T-helper 22 cell (primary cell): ENCODE data around the gene ELMO2.
A peak's percentile ranks its signal among the peaks of the same experiment; 100 is the strongest.

ENCODE experiments used
- DNase-seq: peaks from one replicate; pipeline ENCODE4 v3.0.0-alpha.2; 2020; ENCODE audit warnings: low read depth

Gene ELMO2

DNA sequence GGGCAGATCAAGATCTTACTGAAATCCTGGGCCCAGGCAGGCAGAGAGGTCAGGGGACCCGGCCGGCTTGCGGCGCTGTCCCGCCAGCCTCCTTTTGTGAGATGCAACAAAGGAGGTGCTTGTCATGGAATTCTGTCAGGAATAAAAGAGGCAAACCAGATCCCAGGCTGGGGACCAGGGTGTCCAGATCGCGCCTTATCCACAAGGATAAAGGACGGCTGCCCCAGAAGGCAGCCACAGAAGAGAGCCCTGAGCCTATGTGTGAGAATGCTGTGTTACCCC, 55.5 kb downstream of the ELMO2 start:
- DNase-seq: no peak

DNA sequence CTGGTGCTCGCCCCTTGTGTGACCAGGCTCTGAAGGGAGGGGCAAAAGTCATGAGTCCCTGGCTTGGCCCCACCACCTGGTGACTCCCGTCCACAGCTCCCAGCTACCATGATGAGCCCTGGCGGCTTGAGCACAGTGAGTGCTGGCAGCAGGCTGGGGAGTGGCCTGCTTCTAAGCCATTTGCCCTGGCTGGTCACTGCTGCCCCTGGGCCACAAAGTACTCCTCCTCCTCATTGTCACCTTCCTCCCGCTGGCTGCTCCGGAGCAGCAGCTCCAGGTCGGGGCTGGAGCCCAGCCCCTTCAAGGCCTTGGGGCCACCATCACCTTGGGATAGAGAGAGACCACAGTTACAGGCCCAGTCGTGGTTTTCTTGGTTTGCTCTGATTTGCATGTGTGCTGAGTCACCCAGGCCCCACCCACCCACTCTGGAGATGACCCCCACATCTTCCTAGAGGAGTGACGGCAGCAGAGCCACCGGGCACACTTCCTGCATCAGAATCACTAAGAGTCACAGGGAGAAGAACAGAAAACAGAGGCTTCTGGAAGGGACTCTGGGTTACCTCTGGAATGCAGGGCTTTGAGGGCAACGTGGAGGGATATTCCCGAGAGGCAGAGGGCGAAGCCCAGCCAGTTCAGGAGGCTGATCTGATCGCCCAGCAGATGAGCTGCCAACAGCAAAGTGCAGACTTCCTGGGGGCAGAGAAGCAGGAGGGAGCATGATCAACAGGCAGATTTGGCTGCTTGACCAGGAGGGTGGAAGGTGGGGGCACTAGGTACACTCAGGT, 56.0 kb downstream of the ELMO2 start:
- no peak for DNase-seq

DNA sequence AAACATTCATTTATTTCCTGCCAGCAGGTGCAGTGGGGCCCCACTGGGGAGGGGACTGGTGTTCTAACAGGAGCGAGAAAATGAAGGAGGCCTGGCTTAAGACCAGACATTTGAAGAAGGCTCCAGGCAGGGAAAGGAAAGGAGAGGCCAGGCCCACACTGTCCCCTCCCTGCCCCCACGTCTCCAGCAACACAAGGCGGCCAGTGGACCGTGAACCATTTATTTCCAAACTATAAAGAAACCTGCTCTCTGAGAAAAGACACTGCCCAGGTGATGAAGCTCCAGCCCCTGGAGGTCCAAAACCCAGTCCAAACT, 56.7 kb downstream of the ELMO2 start:
- no peak for DNase-seq

DNA sequence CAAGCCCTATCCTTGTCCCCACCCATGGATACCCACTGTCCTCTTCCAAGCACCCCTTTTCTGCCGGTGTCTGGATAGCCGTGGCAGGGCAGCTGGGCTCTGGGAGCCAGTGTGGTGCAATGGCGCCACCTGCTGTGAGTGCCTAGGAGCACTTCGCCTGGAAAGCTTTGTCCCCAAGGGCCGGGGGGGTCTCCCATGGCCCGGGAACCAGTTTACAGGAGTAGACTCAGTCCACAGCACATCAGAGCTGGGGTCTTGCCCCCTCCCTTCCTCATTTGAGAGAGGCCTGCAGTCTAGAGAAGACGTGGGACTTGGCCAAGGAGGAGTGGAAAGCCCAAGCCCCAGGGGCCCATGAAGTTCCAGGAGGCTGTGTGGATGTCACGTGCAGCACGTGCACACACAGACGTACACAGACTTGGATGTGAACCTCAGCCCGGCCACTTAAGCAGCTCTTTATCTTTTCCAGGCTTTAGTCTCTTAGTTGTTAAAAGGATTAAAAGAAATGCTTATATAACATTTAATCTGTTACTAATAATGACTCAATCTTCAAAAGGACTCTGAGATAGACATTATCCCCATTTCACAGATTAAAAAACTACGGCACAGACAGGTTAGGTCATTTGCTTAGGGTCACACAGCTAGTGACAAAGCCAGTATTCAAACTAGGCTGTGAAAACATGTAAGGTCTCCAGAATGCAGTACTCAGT, 57.2 kb downstream of the ELMO2 start:
- peak; percentile 8 for DNase-seq

DNA sequence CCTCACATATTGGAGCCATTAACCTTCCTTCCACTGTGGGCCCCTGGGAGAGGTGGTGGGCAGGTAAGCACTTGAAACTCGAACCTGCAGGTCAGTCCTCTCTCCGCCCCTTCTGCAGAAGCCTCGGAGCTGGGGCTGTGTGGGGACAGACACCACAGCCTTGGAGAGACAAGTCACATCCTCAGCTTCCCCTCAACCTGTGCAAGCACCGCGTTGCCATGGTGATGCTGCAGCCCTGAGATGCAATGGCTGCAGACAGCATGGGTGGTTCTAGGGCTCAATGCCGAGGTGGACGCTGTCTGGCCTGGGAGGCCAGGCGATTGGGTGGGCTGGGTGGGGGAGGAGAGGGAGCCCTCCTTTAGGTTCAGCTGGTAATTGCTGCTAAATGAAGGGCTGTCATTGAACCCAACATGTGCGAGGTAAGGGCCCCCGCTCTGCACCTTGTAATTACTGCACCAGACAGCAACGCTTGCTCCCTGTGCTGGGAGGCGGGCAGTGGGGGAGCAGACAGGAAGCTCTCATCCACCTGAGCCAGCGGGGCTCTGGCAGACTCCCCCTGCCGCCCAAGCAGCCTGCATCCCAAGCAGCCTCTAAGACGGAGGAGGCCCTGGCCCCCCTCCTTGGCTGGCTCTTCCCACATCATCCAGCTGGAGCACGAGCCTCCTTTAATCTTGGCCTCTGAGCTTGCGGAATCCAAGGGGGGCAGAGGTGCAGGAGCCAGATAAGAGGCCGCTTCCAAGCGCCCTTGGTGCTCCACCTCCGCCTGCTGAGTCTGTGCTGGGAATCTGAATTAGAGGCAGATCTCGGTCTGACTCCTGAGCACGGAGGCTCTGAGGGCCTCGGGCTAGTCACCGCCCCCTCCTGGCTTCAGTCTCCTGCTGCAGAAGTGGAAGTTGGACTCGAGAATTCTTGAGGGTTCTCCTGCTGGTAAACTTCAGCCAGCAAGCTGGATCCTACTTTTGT, 58.3 kb downstream of the ELMO2 start:
- no peak for DNase-seq

DNA sequence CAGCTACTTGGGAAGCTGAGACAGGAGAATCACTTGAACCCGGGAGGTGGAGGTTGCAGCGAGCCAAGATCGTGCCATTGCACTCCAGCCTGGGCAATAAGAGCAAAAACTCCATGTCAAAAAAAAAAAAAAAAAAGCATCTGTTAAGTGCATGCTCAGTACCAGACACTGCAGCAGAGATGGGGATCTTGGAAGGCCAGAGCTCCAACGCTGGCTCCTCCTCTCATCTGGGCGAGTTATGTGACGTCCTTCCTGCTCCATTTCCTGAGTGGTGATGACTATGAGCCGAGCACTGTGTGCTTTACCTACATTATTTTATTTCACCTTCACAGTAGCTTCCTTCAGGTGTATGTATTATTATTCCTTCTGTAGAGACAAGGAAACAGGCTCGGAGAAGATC, 59.6 kb downstream of the ELMO2 start:
- no peak for DNase-seq

DNA sequence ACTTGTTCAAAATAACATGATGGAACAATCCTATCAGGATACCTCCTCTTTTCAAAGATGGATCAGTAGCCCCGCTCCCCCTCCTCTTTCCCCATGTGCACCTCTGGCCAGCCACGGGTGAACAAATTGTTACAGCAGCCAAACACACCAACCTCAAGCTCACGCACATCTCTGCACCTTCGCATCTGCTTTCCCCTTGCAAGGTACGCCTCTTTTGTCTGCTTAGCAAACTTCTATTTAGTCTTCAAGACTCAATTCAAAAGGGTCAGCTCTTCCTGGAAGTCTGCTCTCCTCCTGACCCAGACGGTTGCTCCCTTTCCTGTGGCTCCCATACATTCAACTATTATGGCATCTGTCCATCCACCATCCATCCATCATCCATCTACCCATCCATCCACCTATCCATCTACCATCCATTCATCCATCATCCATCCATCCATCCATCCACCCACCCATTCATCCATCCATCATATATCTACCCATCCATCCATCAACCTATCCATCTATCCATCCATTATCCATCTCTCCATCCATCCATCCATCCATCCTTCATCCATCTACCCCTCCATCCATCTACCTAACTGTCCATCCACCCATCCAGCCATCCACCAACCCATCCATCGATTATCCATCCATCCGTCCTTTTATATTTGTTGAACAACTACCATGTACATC, 61.8 kb downstream of the ELMO2 start:
- DNase-seq: no peak

DNA sequence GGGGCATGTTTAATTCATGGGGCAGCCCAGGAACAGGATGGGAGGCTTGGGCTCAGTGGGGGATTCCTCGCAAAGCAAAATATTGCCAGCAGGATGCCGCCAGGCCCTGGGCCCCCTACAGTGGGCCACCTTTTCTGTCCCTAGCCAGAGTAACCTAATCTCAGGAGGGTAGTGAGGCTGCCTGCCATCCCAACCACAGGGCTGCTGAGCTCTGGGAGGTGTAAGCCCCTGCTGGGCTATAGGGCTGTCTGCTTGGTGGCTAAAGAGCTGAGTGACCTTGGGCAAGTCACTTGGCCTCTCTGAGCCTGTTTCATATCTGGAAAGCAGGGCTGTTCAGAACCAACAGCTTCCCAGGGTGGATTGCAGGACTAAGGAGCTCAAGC, 62.4 kb downstream of the ELMO2 start:
- DNase-seq: no peak

DNA sequence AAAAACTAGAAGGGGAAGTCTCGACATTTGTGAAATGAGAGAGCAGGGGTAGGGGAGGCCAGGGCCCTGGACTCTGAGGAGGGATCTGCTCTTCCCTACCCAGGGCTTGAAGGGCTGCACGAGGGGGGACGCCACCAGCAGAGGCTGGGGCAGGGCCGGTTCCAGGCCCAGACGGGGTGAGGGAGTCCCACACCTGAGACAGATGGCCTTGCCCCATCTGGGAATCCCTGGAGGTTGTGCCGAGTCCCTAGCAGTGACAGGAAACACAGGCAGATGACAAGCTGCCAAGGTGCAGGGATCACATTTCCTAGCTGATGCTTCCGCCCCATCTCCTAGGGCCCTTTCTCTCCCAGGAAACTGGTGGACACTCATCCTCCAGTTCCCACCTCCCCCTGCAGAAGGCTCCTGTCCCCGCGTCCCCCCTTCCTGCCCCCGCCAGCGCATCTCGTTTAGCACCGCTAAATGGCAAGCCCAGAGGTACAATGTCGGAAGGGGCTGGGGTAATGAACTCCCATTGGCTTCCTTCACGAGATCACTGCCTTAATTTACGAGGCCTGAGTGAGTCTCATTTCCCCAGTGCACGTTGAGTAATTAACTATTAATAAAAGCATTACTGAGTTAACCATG, 63.0 kb downstream of the ELMO2 start:
- DNase-seq: no peak

DNA sequence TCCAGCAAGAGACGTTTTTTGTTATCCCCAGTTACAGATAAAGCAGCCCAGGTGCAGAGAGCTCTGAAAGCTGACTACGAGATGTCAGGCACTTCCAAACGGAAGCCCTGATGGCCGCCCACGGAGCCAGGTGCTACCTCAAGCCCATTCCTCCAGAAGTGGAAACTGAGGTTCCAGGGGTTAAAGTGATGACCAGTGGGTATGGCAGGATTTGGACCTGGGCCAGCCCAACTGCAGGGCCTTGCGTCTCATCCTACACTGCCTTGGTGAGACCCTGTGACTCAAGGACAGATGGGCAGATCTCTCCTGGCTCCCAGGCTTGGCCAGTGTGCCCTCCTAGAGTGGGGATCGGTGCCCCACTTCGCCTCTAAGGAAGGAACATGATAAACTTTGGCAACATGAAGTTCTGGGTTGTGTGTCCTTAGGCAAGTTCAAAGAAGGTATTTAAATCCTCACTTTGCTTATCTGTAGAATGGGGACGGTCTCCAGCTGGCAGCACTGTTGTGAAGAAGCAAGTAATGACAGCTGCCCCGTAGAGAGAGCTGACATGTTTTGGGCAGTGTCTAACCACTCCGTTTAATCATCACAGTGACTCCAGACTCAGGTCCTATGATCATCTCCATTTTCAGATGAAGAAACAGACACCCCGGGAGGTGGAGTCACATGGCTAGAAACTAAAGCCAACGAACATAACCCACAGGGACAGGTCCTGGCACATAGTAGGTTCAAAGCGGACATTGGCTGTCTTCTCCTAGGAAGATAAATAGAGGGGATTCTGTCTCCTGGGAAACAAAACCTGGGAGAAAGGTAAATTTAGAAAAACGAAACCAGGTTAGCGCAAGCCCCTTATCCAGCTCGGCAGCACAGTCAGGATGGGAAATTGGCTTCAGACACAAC, 63.7 kb downstream of the ELMO2 start:
- no peak for DNase-seq

DNA sequence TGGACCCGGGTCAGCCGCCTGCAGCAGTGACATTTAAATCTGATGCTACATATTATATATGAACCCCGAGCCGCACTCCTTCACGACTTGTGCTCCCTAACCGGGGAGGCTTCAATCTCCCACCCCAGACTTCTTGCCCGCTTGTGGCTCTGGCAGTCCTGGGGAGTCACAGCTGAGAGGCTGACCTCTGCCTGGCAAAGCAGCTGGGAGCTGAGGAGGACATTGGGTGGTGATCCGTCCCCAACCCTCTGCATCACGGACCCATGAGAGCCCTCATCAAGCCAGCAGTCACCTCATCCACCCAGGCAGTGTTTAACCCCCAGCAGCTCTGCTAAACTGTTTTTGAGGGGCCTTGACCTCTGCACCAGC, 64.4 kb downstream of the ELMO2 start:
- DNase-seq: no peak

DNA sequence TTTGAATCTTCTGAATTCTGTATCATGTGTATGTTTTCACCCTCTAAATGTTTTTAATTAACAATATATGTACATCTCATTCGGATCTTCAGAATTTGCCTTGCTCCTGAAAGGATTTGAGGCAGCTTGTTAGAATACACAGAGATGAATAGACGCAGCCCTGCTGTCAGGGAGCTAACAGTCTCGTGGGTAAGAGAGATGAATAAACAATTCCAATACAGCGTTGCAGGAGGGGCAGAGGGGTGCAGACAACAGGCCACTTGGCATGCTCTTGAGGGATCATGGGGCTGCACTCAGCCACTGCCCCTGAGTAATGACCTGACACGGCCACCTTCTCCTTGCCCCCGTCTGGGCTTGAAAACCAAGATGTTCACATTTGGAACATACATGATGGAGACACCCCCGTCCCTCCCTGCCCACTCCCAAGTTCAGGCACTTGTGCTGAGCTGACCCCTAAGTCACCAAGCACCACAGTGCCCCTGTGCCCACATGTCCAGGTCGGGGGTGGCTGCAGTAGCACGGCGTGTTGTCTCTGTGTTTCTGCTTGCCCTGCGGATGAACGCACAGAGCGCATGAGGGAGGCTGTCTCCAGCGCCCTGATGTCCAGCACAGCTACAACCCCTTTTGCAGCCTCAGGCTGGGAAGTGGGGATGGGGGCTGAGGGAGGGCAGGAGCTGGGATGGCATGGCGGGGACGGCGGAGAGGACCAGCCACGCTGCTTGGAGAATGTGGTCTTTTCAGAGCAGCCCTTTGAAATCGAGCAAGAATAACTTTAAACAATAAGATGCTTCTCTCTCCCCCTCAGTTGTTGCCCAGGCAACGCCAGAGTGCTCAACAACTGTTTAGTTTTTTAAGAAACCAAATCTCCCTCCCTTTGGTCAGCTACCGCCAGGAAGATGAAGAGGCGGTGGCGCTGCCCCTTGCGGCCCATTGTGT, 65.1 kb downstream of the ELMO2 start:
- DNase-seq: no peak

DNA sequence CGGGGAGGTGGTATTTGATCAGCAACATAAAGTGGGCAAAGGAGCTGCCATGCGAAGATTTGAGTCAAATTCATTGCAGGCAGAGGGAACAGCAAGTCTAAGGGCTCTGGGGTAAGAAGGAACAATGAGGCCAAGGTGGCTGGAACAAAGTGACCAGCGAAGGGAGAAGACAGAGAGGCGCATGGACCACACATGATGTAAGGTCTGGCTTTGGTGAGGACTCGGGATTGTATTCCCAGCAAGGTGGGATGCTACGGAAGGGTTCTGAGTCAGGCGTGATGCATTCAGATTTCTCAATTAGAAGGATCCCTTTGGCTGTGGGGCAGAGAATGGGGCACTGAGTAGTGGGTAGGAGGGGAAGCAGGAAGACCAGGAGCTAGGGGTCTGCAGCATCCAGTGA, 67.4 kb downstream of the ELMO2 start:
- no peak for DNase-seq

DNA sequence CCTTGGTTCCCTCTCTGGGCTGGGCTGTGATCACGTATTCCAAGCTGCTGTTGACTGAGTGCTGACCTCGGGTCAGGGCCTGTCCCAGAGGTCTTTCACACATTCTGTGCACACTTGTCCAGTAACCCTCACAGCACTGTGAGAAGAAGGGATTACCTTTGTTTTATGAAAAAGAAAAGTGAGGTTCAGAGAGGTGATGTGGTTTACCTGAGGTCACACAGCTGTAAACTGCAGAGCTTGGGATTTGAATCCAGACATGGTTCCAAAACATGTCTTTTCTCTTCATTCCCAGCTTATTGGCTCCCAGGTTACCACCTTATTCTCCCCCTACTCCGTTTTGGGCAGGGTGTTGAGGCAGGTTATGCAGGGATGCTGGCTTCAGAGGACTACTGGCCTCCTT, 69.7 kb downstream of the ELMO2 start:
- DNase-seq: no peak

DNA sequence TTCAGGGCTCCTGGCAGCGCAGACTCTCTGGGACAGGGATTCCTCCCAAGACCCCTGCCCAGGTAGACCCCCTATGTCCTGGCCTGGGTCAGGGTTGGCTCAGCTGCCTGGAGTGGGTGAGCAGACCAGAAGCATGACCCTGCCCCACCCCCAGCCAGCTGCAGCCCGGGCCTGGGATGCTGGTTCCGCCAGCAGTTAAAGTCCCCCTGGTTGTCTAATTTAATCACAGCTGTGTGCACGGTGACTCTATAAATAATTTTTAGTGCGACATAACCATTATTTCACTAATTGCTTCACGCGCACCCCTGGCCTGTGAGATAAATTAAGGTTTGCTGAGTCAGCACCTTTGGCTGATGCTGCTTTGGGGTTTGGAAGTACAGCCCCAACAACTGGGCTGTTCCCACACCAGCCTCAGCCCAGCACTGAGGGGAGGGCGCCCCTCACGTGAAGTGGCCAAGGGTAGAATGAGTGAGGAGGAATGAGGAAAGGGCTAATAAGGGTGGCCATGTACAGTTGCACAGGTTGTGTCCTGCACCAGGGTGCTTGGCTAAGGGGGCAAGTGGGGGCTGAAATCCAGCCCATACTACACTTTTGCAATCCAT, 72.0 kb downstream of the ELMO2 start:
- no peak for DNase-seq

DNA sequence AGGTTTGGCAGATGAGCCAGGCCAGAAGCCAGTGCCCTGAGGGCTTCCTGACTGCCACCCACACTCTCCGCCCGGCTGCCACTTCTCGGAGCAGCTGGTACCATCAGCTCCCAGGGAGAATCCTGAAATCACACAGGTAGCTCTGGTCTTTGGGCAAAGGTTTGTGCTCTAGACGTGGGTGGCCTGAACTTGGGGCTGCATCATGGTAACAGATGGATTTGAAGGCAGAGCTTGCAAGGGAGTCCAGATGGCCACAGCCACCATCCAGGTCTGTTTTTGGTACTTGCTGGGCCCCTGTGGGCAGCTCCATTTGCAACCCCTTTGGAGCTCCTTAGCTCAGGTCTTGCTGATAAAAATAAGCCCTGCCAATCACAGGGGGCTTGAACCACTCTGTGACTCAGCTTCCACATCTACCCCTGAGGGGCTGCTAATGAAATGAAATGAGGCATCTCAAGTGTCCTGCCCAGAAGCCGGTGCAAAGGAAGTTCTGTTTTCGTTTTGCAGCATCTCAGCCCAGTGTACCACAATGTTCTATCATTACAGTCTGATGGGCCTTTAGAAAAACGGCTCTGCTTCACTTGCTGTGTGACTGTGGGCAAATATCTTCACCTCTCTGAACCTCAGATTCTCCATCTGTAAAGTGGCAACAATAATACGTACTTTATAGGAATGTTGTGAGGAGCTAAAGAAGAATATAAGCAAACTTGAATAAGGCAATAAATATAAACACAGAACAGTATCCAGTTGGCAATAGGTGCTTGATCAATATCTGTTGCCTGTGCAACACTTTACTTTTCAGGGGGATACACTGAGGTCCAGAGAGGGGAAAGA, 73.0 kb downstream of the ELMO2 start:
- no peak for DNase-seq

DNA sequence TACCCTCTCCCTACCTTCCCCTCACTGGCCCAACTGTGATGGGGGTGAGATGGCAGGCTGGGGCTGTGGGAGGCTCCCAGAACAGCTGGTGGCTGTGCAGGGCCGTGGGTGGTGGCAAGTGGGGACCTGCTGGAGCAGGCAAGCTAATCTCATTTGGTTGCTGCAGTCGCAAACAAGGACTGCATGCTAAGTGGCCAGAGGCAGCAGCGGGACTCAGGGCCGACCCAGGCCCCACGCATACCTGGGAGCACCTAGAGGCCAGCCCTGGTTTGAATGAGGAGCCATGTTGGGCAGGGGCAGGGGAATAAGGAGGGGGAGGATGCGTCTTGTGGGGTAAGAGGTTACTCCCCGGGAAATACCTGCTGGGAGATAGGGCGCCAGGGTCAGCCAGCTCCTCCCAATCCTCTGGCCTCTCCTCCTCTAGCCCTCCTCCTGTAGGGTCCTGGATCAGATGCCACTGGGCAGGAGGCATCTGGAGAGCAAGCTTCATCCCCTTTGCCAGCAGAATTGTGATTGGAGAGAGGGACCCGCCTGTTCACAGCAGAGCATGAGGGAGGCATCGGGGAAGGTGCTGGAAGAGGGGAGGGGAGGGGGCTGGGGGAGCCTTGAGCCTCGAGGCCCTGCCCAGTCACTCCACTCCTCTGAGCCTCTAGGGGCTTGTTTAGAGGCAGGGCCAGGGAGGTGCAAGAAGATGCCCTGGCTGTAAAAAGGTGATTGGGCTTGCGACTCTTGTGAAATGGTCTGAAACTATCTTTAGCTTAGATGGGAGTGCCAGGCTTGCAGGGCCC, 73.8 kb downstream of the ELMO2 start:
- DNase-seq: no peak
